CD4-positive, alpha-beta T cell treated with Interleukin-10 for 1 hour (primary cell): ENCODE measurements around the gene SLIT2.

Experiments
- DNase-seq: peaks from one replicate; pipeline ENCODE4 v3.0.0-alpha.2; 2020

The SLIT2 gene

DNA sequence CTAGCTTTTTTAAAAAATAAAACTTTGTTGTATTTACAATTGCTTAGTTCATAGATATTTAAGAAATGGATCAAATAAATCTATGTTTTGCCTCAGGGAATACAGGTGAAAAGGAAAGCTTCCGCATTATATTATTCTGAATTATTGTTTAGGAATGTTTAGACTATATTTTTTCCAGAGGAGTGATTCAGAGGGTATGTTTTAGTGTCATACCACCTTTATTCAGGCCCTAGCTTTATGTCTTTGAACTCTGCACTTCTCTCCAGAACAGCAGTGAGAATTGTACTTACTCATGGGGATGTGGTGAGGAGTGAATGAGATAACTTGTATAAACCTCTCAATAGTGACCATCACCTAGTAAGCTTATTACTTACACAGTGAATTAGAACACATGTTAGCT, 14.0 kb downstream of the SLIT2 start:
- no peak for DNase-seq

DNA sequence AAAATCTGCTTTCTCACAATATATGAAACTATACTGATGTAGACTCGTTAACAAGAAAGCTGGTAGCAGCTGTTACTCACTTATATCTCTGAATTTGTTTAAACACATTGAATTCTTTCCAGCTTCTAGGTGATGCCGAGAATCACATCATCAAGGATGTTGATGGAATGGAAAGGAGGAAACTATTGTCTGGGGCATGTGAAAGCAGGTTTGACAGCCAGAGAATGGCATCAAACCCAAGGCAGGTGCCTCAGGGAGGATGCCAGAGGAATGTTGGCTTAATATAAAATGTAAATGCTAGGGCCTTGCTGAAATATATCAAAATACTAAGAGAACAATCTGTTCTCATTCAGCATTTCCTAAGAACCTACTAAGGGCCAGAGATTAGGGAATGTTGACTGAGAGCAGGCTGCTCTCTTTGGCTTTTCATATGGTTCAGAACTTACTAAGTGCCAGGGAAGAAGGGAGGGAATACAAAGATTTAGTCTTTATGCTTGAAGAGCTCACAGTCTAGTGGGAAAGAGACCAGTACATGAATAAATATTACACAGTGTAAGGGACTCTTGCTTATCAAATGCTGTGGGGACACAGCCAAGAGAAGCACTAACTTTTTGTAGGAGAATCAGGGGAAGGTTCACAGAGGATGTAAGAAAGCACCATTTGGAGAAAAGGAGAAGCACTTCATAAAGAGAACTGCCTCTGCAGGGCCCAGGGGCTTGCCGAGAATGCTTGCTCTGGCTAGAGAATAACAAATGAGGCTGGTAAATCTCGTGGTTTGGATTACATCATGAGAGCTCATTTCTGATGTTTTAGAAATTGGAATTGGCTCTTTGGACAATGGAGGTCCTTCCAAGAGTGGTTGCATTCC, 14.7 kb downstream of the SLIT2 start:
- DNase-seq, result no peak

DNA sequence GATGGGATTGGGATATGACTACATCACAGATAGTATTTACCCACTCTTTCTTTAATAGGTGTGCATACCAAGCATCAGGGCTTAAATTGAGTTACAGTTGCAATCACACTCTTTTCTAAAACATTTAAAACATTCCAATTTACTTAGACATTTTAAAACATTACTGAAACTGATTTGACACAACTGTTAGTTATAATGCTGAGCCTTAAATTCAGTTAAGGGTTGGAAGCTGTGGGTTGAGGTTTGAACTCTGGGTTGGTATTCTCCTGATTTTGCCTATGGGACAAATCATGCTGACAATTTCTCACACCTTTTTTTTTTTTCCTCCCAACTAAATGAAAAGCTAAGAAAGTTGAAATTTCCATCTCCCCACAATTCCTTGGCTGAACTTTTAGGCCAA, 16.3 kb downstream of the SLIT2 start:
- DNase-seq, result no peak

DNA sequence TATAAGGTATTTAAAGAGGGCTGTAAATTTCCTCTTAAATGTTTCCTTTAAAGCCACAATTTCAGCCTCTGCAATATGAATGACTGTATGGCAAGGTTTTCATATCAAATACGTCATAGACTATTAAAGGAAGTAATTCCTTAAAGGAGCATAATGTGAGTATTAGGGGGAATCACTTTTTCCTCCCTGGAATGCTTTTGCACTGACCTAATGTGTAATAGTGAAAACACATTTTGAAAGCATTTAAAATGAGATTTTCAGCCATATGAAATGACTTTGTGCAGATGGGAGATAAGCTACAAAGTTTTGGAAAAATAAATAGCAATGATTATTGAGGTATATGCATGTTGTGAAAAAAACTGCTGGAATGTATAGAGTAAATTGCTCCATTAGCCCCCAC, 17.6 kb downstream of the SLIT2 start:
- no peak for DNase-seq

DNA sequence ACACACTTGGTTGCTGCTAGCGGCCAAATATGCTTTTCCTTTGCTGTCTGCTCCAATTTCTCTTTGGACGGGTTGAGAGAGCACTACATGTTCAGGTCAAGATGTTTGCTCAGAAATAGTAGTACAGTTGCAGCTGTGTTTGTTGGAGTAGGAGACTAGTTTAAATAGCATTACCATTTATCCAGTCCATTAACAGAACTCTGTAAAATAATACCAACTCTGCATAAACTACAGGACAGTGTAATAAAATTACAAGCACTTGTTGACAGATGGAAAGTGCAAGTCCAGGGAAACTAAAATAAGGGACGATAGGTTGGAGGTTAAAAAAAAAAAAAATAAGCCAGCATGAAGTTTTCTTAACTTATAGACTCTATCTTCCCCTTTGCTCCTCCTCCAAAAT, 20.2 kb downstream of the SLIT2 start:
- no peak for DNase-seq

DNA sequence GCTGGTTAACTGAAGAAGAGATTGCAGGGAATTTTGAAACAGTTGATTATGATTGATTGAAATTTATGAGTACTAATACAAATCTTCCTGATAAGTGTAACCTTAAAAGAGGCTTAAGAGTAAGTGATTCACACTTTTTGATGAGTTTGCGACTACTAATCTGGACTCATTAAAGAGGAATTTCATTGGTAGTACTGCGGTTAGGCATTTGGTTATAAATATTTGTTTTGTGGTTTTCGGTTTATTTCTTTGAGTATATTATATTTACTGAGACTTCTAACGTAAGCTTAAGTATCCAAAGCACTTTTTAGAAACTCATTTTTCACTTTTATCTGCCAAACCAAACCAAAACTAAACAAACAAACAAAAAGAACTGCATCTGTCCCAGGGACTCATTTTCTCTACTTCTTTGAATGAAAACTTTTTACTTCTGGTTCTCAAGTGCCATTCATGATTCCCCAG, 20.7 kb downstream of the SLIT2 start:
- DNase-seq, result no peak

DNA sequence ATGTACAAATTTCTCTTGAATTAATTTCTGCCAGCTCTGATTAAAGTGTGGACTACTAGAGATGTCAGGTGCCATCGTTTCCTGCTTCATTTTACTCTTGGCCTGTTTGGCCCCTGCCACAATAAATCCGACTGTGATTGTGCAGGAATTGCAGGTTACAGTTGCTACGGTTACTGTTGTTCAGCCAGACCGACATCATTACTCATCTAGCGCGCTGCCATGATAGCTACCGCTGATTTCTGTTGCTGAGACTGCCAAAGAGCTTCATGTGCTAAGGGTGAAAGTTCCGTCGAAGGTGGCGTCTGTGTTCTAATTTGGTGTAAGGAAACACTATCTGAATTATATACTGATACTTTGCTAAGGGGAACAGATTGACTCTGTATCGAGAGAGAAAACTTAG, 22.1 kb downstream of the SLIT2 start:
- no peak for DNase-seq

DNA sequence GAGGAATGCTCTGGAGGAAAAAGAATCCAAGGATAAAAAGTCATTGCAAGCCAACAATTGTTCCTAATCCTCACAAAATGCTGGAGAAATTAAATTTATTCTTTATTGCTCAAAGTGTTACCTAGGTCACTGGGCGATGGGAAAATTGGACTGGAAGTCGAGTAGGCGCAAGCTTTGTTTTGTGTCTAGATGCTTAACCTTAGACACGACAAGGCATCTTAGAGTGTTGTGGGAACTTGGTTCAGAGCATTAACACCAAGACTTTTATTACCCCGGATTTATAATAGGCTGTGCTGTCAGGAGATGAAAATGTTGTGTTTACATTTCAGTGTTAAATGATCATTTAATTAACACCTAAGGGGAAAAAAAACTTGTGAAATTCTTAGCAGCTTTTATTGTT, 25.1 kb downstream of the SLIT2 start:
- no peak for DNase-seq

DNA sequence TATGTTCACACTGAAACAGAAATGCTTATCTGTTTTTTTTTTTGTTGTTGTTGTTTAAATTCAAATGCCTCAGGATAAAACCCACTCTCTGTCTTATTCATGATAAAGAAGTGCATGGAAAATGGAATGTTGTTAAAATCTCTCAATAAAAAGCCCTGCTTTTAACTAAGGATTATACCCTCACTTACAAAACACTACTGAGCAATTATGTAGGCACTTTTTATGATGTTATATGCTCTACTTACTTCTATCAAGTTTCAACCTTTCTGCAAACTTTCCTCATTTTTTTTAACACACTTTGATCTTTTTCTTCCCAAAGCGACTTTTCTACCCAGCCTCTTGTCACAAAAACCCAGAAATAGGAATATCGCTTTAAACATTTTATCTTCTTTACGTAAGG, 26.5 kb downstream of the SLIT2 start:
- no peak for DNase-seq

DNA sequence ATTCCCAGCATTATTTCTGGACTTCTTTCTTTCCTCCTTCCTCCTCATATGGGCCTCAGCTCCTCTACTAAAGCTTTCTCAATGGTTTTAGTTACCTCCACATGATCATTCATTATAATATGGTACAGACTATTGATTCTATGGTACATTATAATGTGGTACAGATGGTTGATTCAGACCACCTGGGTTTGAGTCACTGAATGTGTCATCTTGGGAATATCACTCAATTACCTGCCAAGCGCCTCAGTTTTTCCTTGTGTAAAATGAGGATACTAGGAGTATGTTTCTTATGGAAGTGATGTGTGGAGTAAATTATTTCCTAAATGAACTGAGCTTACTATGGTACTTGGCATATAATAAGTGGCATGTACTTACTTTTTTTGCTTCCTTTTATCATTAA, 27.7 kb downstream of the SLIT2 start:
- no peak for DNase-seq

DNA sequence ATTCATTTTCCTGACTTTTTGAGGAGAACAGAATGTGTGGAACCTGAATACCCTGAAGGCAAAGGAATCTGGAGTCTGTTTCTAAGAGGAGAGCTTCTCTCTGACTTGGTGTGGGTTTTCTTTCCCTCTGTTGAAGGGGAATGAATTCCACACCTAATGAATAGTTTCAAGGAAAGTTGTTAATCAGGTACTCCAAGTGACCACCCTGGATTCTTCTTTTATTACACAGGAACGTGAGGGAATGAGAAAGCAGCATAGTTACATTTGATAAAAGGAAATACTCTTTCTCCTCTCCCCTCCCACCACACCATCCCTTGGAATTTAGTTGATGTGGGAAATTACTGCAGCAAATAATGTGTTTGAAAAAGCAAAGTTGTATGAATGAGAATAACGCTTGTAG, 29.7 kb downstream of the SLIT2 start:
- no peak for DNase-seq

DNA sequence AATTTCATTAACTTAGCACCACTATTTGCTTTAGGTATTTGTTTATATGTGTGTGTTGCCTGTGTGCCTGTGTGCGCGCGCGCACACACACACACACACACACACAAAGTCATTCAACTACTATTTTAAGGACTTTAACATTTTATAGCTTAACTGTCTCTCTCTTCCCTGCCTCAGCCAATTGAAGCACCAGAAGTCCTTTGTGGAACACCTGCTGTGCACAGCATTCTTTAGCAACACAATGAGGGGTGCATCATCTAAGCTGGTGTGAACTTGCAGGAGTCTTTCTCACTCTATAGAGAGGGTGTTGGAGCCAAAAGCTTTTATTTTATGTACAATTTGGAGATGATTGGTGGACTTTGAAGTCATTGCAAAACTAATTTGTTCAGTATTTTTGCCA, 31.3 kb downstream of the SLIT2 start:
- DNase-seq, result no peak

DNA sequence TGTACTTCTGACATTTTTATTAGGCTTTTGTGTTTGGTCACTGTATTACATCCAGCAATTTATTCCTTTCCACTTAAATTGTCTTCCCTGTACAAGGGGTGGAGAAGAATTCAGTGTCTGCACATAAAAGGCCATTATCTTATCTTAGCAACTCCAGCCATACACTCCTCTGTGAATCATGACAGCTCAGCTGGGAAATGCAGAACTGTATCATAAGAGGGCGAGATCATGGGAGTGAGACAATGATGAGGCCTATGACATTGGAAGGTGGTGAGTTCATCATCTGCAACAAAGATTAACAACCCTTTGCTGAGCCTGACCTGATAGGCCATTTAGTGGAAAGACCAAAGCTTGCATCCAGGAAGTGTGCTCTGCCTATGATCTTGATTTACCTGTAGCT, 33.3 kb downstream of the SLIT2 start:
- DNase-seq, result no peak

DNA sequence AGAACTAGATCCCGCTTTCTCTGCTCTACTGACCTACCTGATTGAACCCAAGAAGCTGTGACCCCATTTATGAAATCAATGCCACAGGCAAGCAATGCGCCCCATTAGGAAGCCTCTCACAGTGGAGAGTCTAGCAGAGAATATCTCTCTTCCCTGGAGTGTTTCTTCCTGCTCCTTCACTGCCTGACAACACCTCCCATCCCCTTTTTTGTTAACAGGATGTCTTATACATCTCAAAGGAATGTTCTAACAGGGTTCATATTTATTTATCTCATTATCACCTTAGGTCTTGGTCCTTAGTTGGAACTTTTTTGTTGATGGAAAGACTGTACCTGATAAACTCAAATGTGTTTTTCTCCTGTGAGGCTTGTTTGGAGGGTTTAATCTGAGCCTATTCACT, 35.5 kb downstream of the SLIT2 start:
- DNase-seq, result no peak

DNA sequence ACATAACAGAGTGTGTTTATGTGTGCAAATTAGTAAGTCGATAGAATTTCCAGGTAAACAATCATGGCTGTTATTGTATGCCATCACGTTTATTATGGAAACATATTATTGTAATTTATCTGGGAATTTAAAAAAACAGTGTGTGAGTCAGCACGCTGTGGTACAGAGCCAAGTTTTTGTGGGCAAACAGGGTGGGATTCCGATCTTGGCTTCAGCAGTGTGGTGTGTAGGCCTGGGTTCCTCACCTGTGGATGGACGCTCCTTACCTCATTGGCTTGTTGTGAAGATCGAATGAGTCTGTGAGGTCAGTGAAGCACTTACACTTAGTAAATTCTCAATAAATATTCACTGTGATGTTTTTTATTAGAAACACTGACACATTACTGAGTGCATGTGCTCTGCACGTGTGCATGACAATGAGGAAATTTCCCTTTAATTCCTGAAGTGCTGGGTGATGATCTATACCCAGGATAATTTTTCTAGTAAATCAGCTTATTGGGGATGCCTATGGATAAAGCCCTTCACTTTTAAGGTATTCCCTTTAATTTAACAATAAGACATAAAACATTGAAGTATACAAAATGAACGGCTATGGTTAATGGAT, 36.4 kb downstream of the SLIT2 start:
- no peak for DNase-seq

DNA sequence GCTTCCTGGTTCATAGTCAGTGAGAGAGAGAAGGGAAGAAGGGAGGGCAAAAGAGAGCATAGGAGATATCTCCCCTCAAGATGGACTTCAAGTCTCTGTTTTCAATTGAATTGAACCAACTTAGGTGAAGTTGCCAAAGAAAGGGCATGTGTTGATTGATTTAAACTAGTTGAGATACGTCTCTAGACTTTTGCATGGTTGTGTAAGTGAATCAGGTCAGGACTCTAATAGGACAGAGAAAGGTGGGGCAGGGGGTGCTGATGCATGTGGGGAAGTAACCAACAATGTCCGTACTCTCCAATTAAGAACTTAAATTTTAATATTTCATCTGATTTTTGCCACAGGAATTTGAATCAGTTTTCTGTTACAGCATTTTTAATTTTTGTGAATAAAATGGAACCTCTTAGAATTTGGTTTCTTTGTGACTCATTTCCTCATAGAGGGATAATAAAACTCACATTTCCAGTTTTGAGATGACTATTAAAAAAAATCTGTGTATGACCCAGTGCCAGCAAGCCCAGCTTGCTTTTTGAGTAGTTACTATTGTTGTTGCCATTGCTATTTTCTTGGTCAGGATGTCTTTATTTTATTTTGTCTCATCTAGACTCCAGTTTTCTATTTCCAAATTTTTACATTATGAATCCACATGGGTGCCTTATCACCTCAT, 37.3 kb downstream of the SLIT2 start:
- no peak for DNase-seq

DNA sequence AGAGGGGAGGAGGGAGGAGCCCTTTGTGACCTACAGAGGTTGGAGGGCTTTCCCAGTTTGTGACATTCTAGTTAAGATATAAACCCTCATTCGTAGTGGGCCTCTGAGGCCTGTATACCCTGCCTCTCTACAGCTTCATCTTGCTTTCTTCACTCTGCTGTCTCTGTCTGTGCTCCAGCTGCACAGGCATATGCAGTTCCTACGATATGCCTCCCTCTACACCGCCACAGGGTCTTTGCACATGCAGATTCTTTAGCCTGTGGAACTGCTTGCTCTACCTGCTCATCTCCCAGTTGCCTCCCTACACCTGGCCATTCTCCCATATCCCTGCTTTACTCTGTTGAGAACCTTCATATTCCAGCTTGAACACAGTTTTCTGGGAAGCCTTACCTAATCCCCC, 38.1 kb downstream of the SLIT2 start:
- DNase-seq, result no peak

DNA sequence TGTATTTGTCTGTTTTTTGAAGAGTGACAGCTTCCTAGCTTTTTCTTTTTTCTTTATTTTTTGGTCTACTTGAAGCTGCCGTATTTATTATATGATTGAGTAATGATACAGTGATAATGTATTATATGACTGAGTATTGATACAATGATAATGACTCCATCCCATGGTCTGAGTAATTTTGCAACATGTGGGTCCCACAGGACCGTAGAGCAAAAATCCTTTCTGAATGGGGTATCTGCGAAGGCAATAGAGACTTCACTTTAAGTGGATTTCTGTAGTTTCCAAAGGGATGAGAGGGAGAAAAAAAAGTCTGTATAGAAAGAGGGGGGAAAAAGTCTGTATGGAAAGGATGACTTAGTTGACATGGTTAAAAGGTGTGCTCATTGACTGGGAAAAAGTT, 41.0 kb downstream of the SLIT2 start:
- DNase-seq, result no peak

DNA sequence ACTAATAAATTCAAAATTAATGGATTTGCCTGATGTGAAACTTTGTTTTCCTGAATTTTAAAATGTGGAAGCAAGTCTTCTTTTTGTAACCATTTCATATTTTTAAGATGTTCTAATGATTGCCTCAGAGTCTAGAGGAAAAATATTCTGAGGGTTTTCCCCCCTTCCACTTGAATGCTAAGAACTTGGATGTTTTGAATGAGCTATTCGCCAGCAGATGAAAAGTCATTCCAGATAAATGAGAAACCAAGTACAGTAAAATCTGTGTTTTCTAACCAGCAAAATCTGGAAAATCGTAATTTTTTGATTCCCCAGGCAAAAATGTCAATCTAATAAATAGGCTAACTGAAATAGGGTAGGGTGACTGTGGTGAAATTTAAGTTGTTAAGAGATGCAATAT, 45.6 kb downstream of the SLIT2 start:
- no peak for DNase-seq

DNA sequence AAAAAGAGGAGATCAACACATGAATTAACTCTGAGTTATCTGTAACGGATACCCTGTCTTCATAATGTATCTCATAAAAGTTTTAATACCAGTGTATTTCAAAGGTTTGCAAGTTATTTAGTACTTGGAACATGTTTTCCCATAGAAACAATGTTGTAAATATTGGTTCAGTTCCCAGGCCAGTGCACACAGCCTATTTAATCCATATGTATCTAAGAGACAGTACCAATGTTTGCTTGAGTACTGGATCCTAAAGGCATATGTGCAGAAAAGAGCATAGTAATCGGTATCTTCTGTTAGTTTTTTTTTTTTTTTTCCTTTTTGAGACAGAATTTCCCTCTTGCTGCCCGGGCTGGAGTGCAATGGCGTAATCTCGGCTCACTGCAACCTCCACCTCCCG, 46.1 kb downstream of the SLIT2 start:
- no peak for DNase-seq

DNA sequence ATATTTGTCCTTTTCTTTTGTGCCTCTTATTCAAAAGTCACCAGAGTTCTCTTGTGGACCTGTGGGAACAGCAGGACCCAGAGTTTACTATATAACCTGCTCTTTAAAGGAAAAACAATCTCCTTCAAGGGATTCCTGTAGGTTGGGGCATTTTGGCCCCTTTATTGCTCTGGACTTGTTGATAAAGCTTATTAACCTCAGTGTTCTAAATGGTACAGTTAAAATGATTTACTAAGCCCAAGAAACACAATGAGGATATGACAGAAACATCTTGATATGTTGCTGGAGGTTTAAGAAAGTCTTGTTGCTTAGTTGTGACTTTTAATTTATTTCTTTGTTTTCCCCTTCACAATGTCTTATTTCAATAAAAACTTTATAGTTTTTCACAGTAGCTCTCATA, 46.8 kb downstream of the SLIT2 start:
- DNase-seq, result no peak

DNA sequence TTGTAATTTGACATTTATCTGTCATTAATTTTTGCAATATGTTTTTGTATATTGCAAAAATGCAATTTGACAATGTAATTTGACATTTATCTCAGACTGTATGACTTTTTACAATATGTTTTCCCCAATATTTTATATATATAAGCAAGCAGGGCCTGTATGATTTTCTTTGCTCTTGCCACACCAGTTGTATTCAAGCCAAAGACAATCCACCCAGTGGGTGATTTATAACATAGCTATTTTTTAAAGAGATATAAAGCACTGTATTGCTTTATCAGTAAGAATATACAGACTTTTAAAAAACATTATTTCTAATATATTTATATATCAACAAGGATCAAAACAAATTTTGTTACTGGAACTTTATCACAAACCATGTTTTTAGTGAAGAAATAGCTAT, 47.3 kb downstream of the SLIT2 start:
- no peak for DNase-seq

DNA sequence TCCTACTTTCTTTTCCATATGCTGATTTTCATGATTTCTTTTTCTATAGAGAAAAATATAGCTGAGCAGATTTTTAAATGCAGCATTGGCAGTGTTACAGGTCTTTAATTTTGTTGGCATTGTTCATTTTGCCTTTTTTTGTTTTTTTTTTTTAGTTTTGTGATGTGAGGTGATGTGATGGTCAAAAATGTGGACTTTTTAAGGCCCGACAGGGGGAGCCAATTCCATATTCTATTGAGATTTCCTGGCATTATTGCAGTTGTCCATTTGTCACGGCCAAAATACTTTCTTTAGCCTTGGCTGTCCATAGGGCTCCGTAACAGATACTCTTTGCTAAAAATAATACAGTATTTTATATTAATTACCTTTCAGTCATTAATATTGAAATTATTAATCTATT, 47.8 kb downstream of the SLIT2 start:
- no peak for DNase-seq

DNA sequence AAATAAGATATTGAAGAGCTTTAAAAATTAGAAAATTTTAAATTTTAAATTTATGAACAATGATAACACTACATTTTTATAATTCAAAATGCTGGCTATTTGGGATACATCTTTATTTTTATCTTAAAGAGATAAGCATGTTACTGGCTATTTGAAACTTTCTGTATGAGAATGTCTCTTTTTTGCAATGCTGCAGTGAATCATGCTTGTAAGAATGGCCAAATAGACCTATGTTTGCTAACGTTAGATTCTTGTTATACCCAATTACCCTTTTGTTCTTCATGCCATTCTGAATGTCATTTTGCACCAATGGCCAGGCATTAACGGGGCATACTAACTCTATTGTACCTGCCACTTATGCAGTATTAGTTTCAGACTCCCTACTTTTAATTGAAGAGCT, 49.5 kb downstream of the SLIT2 start:
- DNase-seq, result no peak
